A549 (cell line): ENCODE measurements around the gene EMILIN1. TPM values are rescaled to one million over a fixed set of nuclear protein-coding genes. Genes with fewer than 3 reads are reported as not detected.

Experiments used
- ATAC-seq, 2 experiments: fragments of 200-7000 bp in 1 of 2; fragments of >200 bp in 1 of 2; cut with Nextera tagmentation in 1 of 2; cut with Tn5 transposase in 1 of 2; 3 replicates each; pipeline versions ENCODE4 v1.8.0 to v1.9.1; 2018 to 2020; ENCODE audit warnings: mild to moderate bottlenecking in 1 of 2, moderate library complexity in 1 of 2
- CTCF ChIA-PET: fragments of 300-600 bp; sonication (Branson Sonifier 250); formaldehyde crosslinking; extraction: SDS; loops from one replicate; lab custom pipeline; 2021; ENCODE audit warnings: antibody characterized with exemption, inconsistent platforms; lab: Yijun Ruan, JAX
- POLR2A ChIA-PET: fragments of 350-600 bp; formaldehyde crosslinking; extraction: SDS; loops from one replicate; lab custom pipeline; 2021; ENCODE audit warnings: antibody characterized with exemption, inconsistent platforms; lab: Yijun Ruan, JAX
- DNase-seq, 2 experiments: peaks; one replicate each; pipeline versions ENCODE4 v3.0.0 to v3.0.0-alpha.2; 2011 to 2016; ENCODE audit warnings: low read depth in 1 of 2, low spot score in 1 of 2
- FAIRE-seq: peaks from 2 replicates; lab custom pipeline; 2011; peaks lifted over from hg19 to GRCh38; lab: Jason Lieb, UNC
- H3K27ac ChIP-seq, 2 experiments: fragments of >200 bp; sonication (Bioruptor Twin); formaldehyde crosslinking; 3 replicates each; pipeline ENCODE4 v1.5.1; 2016 to 2017
- H3K4me1 ChIP-seq: fragments of >200 bp; sonication (Bioruptor Twin); formaldehyde crosslinking; 3 replicates; pipeline ENCODE4 v1.6.1; 2016
- H3K4me2 ChIP-seq: fragments of >200 bp; sonication (Bioruptor Twin); formaldehyde crosslinking; 3 replicates; pipeline ENCODE4 v1.6.1; 2016
- H3K4me3 ChIP-seq: fragments of >200 bp; sonication (Bioruptor Twin); formaldehyde crosslinking; 3 replicates; pipeline ENCODE4 v1.5.1; 2016
- H3K9me3 ChIP-seq: fragments of >200 bp; sonication (Bioruptor Twin); formaldehyde crosslinking; 3 replicates; pipeline ENCODE4 v1.6.1; 2016
- FOSL2 ChIP-seq, 2 experiments: fragments of 450-650 bp in 1 of 2; fragments of >200 bp in 1 of 2; sonication (Bioruptor Twin) in 1 of 2; formaldehyde crosslinking; IDR thresholded peaks; 2 replicates each; pipeline versions ENCODE4 v1.5.0 to v1.6.1; 2016 to 2020; ENCODE audit warnings: mild to moderate bottlenecking in 1 of 2, moderate library complexity in 1 of 2
- FOXS1 ChIP-seq: fragments of 250-450 bp; sonication (Bioruptor Pico); IDR thresholded peaks from 2 replicates; pipeline ENCODE4 v1.5.0; 2020; ENCODE audit warnings: mild to moderate bottlenecking, moderate library complexity
- HOXB5 ChIP-seq: fragments of 250-450 bp; sonication (Bioruptor Pico); IDR thresholded peaks from 2 replicates; pipeline ENCODE4 v1.5.0; 2020; ENCODE audit warnings: mild to moderate bottlenecking, moderate library complexity
- JUN ChIP-seq, 2 experiments: fragments of >200 bp; sonication (Bioruptor Twin); formaldehyde crosslinking; IDR thresholded peaks; 2 replicates in 1 of 2; 3 replicates in 1 of 2; pipeline ENCODE4 v1.6.1; 2016 to 2017
- JUNB ChIP-seq: fragments of >200 bp; sonication (Bioruptor Twin); formaldehyde crosslinking; IDR thresholded peaks from 2 replicates; pipeline ENCODE4 v1.6.1; 2016
- KDM5A ChIP-seq: fragments of 200-600 bp; sonication (generic); IDR thresholded peaks from 2 replicates; pipeline ENCODE4 v1.6.1; 2016; ENCODE audit warnings: antibody characterized with exemption, mild to moderate bottlenecking
- POLR2AphosphoS2 ChIP-seq: conservative IDR thresholded peaks from 2 replicates; pipeline ENCODE4 v1.6.1; 2012; ENCODE audit warnings: low read length, improper control_type of control experiment, inconsistent platforms
- RARB ChIP-seq: fragments of 250-450 bp; sonication (Bioruptor Pico); IDR thresholded peaks from 2 replicates; pipeline ENCODE4 v1.8.0; 2021; ENCODE audit warnings: mild to moderate bottlenecking, moderate library complexity
- RCOR1 ChIP-seq: fragments of 150-350 bp; IDR thresholded peaks from 2 replicates; pipeline ENCODE4 v1.6.1; 2014; ENCODE audit warnings: antibody characterized with exemption, low read length, low read depth
- RFX5 ChIP-seq: fragments of 450-650 bp; IDR thresholded peaks from 2 replicates; pipeline ENCODE4 v1.7.1; 2014; ENCODE audit warnings: antibody characterized with exemption, mild to moderate bottlenecking, moderate library complexity
- WGBS: methylation state at CpG from one replicate; pipeline ENCODE4 v1.1.6; 2017; ENCODE audit errors: missing lambda C conversion rate; 5-methylcytosine and 5-hydroxymethylcytosine counted together
- polyA plus RNA-seq, 4 experiments: library from polyadenylated mRNA; depleted of rRNA in 3 of 4; stranded (reverse); fragments of >200 nt; fragmentation: RNase III in 1 of 4; extraction: RNeasy Plus Mini Kit Qiagen cat#74134 plus additional on column Dnase treatment in 1 of 4; gene quantifications; 2 replicates in 3 of 4; 3 replicates in 1 of 4; pipeline ENCODE4 v1.2.3, GENCODE V29; 2011 to 2017
- TF ChIP-seq, protein P1 (sequence below): fragments of 150-350 bp; IDR thresholded peaks from 2 replicates; pipeline ENCODE4 v1.6.1; 2014; ENCODE audit warnings: low read depth, mild to moderate bottlenecking, low read length
- TF ChIP-seq, protein P2 (sequence below): fragments of >200 bp; sonication (Bioruptor Twin); formaldehyde crosslinking; IDR thresholded peaks from 3 replicates; pipeline ENCODE4 v1.6.1; 2016
- TF ChIP-seq, protein P3 (sequence below): IDR thresholded peaks from 2 replicates; pipeline ENCODE4 v1.6.1; 2012
- TF ChIP-seq, protein P4 (sequence below): fragments of >200 bp; sonication (Bioruptor Twin); formaldehyde crosslinking; IDR thresholded peaks from 2 replicates; pipeline ENCODE4 v1.6.1; 2016
- TF ChIP-seq, protein P5 (sequence below): fragments of 200-600 bp; sonication (generic); IDR thresholded peaks from 2 replicates; pipeline ENCODE4 v1.6.1; 2016; ENCODE audit warnings: antibody characterized with exemption, mild to moderate bottlenecking, moderate library complexity
- TF ChIP-seq, protein P6 (sequence below): fragments of 250-450 bp; sonication (Bioruptor Pico); IDR thresholded peaks from 2 replicates; pipeline ENCODE4 v1.5.0; 2020; ENCODE audit warnings: low read depth, mild to moderate bottlenecking, moderate library complexity
- TF ChIP-seq, protein P7 (sequence below): fragments of 250-450 bp; sonication (Bioruptor Pico); IDR thresholded peaks from 2 replicates; pipeline ENCODE4 v1.5.0; 2021; ENCODE audit warnings: mild to moderate bottlenecking, moderate library complexity, borderline replicate concordance

Gene EMILIN1
- polyA plus RNA-seq, 2 of the 4 experiments (the other 2 are of a cell fraction) = 0.13 to 0.49 TPM

DNA sequence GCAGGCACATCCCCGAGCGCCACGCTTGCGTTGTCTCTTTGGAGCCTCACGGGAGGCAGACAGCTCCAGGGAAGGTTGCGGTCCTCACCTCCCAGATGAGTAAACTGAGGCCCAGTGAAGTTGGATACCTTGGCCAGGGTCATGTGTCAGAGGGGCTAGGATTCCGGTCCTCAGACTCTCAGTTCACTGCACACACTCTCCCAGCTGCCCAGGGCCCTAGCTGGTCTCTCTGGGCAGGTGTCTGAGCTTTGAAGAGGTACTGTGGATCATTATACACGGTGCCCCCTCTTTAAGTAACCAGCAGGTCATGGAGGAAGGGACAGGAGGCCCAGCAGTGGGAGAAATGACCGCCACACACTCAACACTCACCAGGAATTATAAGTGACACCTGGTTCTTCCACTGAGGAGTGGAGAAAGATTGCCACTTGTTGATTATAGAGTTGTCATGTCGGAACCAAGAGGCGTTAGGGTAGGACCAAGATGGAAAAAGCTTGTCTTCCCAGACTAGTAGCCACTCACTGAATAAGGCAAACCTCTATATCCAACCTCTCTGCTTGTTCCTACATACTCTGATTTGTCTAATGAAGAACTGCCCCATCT lies 45.1 kb upstream of the EMILIN1 start:
- POLR2A ChIA-PET = interaction anchor here (0.5 to 2.3 kb wide), 4 partner anchors 10 to 203 kb away, joined by 3 to 9 read pairs (median 4); partner anchors contain the start of gene AGBL5
- ATAC-seq (peak; percentile 26 to 29; a peak in 5 of 6 replicates), FAIRE-seq (no peak), DNase-seq (no peak)
- Histone ChIP-seq H3K27ac (peak overlapping the region; percentile 91 to 95), H3K4me1 (peaks cover 23% of the 10 kb centered on the region), H3K4me2 (peak overlapping the region; percentile 81), H3K9me3 (no peaks in the 10 kb centered on the region), H3K4me3 (peak overlapping the region; percentile 80)
- CTCF ChIA-PET = interaction anchor here (0.6 to 9.5 kb wide), 11 partner anchors 9 to 187 kb away, joined by 3 to 75 read pairs (median 6); no protein-coding TSS in a partner anchor
- TF ChIP-seq JUNB (no peak), JUN (IDR thresholded peaks at IDR 0.05) (peak in 1 of 2 experiments; percentile 4; a peak in 1 of 5 replicates)
- 15% methylated on average over 6 of the region's 11 CpGs for WGBS

DNA sequence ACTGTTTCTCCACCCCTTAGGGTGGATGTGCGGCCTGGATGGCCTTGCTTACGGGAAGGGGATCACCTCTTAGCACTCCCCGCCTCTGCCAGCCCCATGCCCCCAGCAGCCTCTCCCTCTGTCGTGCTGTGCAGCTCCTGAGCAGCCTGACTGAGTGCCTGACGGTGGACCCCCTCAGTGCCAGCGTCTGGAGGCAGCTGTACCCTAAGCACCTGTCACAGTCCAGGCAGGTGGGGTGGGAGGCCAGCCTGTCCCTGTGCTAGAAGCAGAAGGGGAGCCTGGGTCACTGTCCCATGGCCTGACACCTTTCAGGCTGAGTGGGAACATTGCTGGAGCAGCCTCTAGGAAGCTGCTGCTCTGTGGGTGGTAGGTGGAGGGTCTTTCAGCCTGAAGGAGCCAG lies 40.4 kb upstream of the EMILIN1 start:
- 92% methylated on average over 4 of the region's 6 CpGs for WGBS
- ATAC-seq (no peak), DNase-seq (no peak), FAIRE-seq (no peak)
- no peak overlapping the region for H3K4me2 ChIP-seq
- TF ChIP-seq, protein P1, sequence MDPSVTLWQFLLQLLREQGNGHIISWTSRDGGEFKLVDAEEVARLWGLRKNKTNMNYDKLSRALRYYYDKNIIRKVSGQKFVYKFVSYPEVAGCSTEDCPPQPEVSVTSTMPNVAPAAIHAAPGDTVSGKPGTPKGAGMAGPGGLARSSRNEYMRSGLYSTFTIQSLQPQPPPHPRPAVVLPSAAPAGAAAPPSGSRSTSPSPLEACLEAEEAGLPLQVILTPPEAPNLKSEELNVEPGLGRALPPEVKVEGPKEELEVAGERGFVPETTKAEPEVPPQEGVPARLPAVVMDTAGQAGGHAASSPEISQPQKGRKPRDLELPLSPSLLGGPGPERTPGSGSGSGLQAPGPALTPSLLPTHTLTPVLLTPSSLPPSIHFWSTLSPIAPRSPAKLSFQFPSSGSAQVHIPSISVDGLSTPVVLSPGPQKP = no peak
- TF ChIP-seq, protein P2, sequence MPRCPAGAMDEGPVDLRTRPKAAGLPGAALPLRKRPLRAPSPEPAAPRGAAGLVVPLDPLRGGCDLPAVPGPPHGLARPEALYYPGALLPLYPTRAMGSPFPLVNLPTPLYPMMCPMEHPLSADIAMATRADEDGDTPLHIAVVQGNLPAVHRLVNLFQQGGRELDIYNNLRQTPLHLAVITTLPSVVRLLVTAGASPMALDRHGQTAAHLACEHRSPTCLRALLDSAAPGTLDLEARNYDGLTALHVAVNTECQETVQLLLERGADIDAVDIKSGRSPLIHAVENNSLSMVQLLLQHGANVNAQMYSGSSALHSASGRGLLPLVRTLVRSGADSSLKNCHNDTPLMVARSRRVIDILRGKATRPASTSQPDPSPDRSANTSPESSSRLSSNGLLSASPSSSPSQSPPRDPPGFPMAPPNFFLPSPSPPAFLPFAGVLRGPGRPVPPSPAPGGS = no peak
- TF ChIP-seq, protein P3, sequence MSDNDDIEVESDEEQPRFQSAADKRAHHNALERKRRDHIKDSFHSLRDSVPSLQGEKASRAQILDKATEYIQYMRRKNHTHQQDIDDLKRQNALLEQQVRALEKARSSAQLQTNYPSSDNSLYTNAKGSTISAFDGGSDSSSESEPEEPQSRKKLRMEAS = no peak
- TF ChIP-seq RCOR1 = no peak
- no peak for TF ChIP-seq POLR2AphosphoS2
- TF ChIP-seq HOXB5 = no peak
- no peak for TF ChIP-seq RARB (CRISPR knock-in tag)
- no peak for TF ChIP-seq JUNB
- TF ChIP-seq FOSL2 (IDR thresholded peaks at IDR 0.05) = no peak
- TF ChIP-seq FOSL2 (CRISPR knock-in tag; IDR thresholded peaks at IDR 0.05) = no peak
- TF ChIP-seq, protein P4, sequence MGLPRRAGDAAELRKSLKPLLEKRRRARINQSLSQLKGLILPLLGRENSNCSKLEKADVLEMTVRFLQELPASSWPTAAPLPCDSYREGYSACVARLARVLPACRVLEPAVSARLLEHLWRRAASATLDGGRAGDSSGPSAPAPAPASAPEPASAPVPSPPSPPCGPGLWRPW = no peak
- no peak for TF ChIP-seq KDM5A
- no peak for TF ChIP-seq RFX5
- TF ChIP-seq, protein P5, sequence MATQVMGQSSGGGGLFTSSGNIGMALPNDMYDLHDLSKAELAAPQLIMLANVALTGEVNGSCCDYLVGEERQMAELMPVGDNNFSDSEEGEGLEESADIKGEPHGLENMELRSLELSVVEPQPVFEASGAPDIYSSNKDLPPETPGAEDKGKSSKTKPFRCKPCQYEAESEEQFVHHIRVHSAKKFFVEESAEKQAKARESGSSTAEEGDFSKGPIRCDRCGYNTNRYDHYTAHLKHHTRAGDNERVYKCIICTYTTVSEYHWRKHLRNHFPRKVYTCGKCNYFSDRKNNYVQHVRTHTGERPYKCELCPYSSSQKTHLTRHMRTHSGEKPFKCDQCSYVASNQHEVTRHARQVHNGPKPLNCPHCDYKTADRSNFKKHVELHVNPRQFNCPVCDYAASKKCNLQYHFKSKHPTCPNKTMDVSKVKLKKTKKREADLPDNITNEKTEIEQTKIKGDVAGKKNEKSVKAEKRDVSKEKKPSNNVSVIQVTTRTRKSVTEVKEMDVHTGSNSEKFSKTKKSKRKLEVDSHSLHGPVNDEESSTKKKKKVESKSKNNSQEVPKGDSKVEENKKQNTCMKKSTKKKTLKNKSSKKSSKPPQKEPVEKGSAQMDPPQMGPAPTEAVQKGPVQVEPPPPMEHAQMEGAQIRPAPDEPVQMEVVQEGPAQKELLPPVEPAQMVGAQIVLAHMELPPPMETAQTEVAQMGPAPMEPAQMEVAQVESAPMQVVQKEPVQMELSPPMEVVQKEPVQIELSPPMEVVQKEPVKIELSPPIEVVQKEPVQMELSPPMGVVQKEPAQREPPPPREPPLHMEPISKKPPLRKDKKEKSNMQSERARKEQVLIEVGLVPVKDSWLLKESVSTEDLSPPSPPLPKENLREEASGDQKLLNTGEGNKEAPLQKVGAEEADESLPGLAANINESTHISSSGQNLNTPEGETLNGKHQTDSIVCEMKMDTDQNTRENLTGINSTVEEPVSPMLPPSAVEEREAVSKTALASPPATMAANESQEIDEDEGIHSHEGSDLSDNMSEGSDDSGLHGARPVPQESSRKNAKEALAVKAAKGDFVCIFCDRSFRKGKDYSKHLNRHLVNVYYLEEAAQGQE = no peak
- no peak for TF ChIP-seq FOXS1 (CRISPR knock-in tag)
- TF ChIP-seq, protein P6, sequence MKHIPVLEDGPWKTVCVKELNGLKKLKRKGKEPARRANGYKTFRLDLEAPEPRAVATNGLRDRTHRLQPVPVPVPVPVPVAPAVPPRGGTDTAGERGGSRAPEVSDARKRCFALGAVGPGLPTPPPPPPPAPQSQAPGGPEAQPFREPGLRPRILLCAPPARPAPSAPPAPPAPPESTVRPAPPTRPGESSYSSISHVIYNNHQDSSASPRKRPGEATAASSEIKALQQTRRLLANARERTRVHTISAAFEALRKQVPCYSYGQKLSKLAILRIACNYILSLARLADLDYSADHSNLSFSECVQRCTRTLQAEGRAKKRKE (CRISPR knock-in tag) = no peak
- TF ChIP-seq, protein P7, sequence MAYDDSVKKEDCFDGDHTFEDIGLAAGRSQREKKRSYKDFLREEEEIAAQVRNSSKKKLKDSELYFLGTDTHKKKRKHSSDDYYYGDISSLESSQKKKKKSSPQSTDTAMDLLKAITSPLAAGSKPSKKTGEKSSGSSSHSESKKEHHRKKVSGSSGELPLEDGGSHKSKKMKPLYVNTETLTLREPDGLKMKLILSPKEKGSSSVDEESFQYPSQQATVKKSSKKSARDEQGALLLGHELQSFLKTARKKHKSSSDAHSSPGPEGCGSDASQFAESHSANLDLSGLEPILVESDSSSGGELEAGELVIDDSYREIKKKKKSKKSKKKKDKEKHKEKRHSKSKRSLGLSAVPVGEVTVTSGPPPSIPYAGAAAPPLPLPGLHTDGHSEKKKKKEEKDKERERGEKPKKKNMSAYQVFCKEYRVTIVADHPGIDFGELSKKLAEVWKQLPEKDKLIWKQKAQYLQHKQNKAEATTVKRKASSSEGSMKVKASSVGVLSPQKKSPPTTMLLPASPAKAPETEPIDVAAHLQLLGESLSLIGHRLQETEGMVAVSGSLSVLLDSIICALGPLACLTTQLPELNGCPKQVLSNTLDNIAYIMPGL (CRISPR knock-in tag) = no peak
- TF ChIP-seq JUN (IDR thresholded peaks at IDR 0.05) = no peak
- H3K4me3 ChIP-seq = no peak overlapping the region
- peaks cover 9% of the 10 kb centered on the region for H3K4me1 ChIP-seq
- POLR2A ChIA-PET = interaction anchor here (0.7 to 1.2 kb wide), 2 partner anchors 8 to 12 kb away, joined by 3 to 5 read pairs; no protein-coding TSS in a partner anchor
- no peaks in the 10 kb centered on the region for H3K9me3 ChIP-seq
- H3K27ac ChIP-seq = no peak overlapping the region
- CTCF ChIA-PET = interaction anchor here (0.6 to 9.5 kb wide), 9 partner anchors 9 to 429 kb away, joined by 3 to 75 read pairs (median 12); no protein-coding TSS in a partner anchor
